ENCODE measurements around the gene CRADD. TPM values are rescaled to one million over a fixed set of nuclear protein-coding genes. Genes with fewer than 3 reads are reported as not detected.
"Not testable (repeated sequence)": the region's sequence is repeated elsewhere in the genome, so short reads cannot be mapped to it uniquely, and the experiment has no call there.

CRADD gene
- total RNA-seq, 4 donors from 2014 or later = 19.4 to 28.7 (median 22.6) TPM

DNA sequence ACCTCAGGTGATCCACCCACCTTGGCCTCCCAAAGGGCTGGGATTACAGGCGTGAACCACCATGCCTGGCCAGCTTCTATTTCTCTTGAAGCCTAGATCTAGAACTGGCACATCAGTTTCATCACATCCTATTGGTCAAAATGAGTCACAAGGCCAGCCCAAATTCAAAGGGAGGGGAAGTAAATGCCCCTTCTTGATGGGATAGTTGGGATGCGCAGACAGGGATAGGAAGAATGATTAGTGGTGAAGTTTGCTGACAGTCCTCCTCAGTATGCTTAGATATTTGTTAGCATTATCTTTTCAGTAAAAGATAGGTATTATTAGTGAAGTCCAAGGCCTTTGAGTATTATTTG lies 33.4 kb downstream of the CRADD start:
- Histone ChIP-seq H3K27ac (no peak overlapping the region), H3K9me3 (peaks cover 0 to 9% (median 0%) of the 10 kb centered on the region in 3 donors), H3K27me3 (no peaks in the 10 kb centered on the region), H3K4me3 (no peak overlapping the region), H3K4me1 (peaks cover 28 to 51% of the 10 kb centered on the region in 2 donors), H3K36me3 (peaks cover 0 to 4% of the 10 kb centered on the region in 2 donors)
- in situ Hi-C loops (cut with MboI; ENCODE audit: low sequenced_read_pairs in 4 of 4) = no loop called here
- DNase-seq (no peak), ATAC-seq (no peak)
- TF ChIP-seq CTCF (IDR thresholded peaks at IDR 0.05 in 4 of 5, conservative IDR thresholded peaks at IDR 0.05 in 1 of 5) (no peak), POLR2A (IDR thresholded peaks at IDR 0.05) (no peak)
- intact Hi-C loops (cut with DNase I; ENCODE audit: low total_unique reads) = no loop called here

GRCh38 chr12:93711502-93711901 lies 34.3 kb downstream of the CRADD start:
- in situ Hi-C loops (cut with MboI; ENCODE audit: low sequenced_read_pairs in 4 of 4); H3K4me3 ChIP-seq; H3K27me3 ChIP-seq; intact Hi-C loops (cut with DNase I; ENCODE audit: low total_unique reads); H3K36me3 ChIP-seq; DNase-seq; H3K9me3 ChIP-seq: not testable (repeated sequence)
- peak; percentile 13 to 19 for ATAC-seq
- peaks cover 28 to 44% of the 10 kb centered on the region in 2 donors for H3K4me1 ChIP-seq
- H3K27ac ChIP-seq = peak overlapping the region in 2 of 4 donors; percentile 38 to 74

DNA sequence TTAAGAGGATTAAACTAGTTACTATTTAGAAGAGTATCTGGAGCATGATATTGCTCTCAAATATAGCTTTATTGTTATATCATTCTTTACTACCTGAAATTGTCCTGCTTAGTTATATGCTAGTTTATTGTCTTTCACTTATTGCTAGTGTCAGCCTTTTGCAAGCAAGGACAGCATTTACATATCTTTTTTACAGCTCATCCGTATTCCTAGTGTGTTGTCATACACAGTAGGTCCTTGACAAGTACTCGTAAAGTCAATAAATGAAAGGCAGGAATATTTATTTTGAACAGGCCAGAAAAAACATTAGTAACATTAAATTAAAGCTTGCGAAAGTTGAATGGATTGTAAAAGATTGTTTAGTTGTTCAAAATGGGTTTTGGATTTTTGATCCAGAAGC lies 35.0 kb downstream of the CRADD start:
- in situ Hi-C loops (cut with MboI; ENCODE audit: low sequenced_read_pairs in 4 of 4) = no loop called here
- Histone ChIP-seq H3K27me3 (no peaks in the 10 kb centered on the region), H3K27ac (peak overlapping the region in 3 of 4 donors; percentile 53 to 78 (median 74)), H3K9me3 (peaks cover 0 to 9% (median 0%) of the 10 kb centered on the region in 3 donors), H3K36me3 (peaks cover 0 to 4% of the 10 kb centered on the region in 2 donors), H3K4me3 (no peak overlapping the region), H3K4me1 (peaks cover 28 to 41% of the 10 kb centered on the region in 2 donors)
- intact Hi-C loops (cut with DNase I; ENCODE audit: low total_unique reads) = no loop called here
- TF ChIP-seq CTCF (IDR thresholded peaks at IDR 0.05 in 4 of 5, conservative IDR thresholded peaks at IDR 0.05 in 1 of 5) (no peak), POLR2A (IDR thresholded peaks at IDR 0.05) (no peak)
- no peak for ATAC-seq
- DNase-seq = no peak

- in situ Hi-C loops (cut with MboI; ENCODE audit: low sequenced_read_pairs in 4 of 4) (no loop called here), intact Hi-C loops (cut with DNase I; ENCODE audit: low total_unique reads) (no loop called here)
- peak in 1 of 2 donors; percentile 32 for ATAC-seq
- TF ChIP-seq POLR2A (IDR thresholded peaks at IDR 0.05) (no peak), CTCF (IDR thresholded peaks at IDR 0.05 in 4 of 5, conservative IDR thresholded peaks at IDR 0.05 in 1 of 5) (no peak)
- Histone ChIP-seq H3K4me1 (peaks cover 28 to 41% of the 10 kb centered on the region in 2 donors), H3K36me3 (peaks cover 0 to 4% of the 10 kb centered on the region in 2 donors), H3K4me3 (no peak overlapping the region), H3K27me3 (no peaks in the 10 kb centered on the region), H3K9me3 (peaks cover 0 to 9% (median 0%) of the 10 kb centered on the region in 3 donors), H3K27ac (peak overlapping the region; percentile 38 to 78 (median 64))
- DNase-seq = no peak
Measured at GRCh38 chr12:93713060-93713459, 35.9 kb downstream of the CRADD start.

DNA sequence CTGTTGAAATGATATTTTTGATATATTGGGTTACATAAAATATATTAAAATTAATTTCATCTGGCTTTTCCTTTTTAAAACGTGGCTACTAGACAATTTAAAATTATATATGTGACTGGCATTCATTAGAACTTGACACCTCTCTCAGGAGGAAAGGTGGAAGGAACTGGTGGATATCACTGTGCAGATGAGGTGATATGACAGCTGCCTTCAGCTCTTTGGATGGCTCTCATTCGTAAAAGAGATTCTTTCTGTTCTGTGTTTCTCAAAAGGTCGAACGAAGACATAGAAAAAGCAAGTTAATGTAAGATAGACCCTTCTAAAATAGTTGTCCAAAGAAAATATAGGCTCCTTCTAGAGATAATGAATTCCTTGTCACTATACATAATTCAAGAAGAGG lies 36.6 kb downstream of the CRADD start:
- H3K9me3 ChIP-seq = peaks cover 0 to 9% (median 0%) of the 10 kb centered on the region in 3 donors
- no peak for TF ChIP-seq POLR2A (IDR thresholded peaks at IDR 0.05)
- TF ChIP-seq CTCF (IDR thresholded peaks at IDR 0.05 in 4 of 5, conservative IDR thresholded peaks at IDR 0.05 in 1 of 5) = no peak
- peaks cover 28 to 41% of the 10 kb centered on the region in 2 donors for H3K4me1 ChIP-seq
- peak in 1 of 2 donors; percentile 46 for ATAC-seq
- intact Hi-C loops (cut with DNase I; ENCODE audit: low total_unique reads) (no loop called here), in situ Hi-C loops (cut with MboI; ENCODE audit: low sequenced_read_pairs in 4 of 4) (no loop called here)
- no peak for DNase-seq
- H3K36me3 ChIP-seq = peaks cover 0 to 4% of the 10 kb centered on the region in 2 donors
- no peaks in the 10 kb centered on the region for H3K27me3 ChIP-seq
- H3K27ac ChIP-seq = peak overlapping the region; percentile 53 to 78 (median 64)
- H3K4me3 ChIP-seq = peak overlapping the region in 3 of 4 donors; percentile 5 to 35 (median 13)

Data from gastrocnemius medialis (tissue), 4 donors.